Measurements from ENCODE around the gene HSPA12A.

- TF ChIP-seq ZNF274 (IDR thresholded peaks at IDR 0.05; ENCODE audit: low read depth, low read length) (no peak), YY1 (IDR thresholded peaks at IDR 0.05; ENCODE audit: insufficient read depth, insufficient read length) (no peak)
These were observed 24.3 kb downstream of the HSPA12A start for GRCh38 chr10:116718058-116718457.

Data from NT2/D1 (cell line).